Smooth muscle cell of bladder (primary cell): ENCODE results near the gene PDCD1LG2. TPM values are rescaled to one million over a fixed set of nuclear protein-coding genes. Genes with fewer than 3 reads are reported as not detected.

Source experiments
- total RNA-seq: library from RNA; depleted of rRNA; stranded (reverse); fragments of >200 nt; gene quantifications from 2 replicates; pipeline ENCODE4 v1.2.3, GENCODE V29; 2014

PDCD1LG2 gene
- 2.6 and 3.2 TPM in 2 replicates for total RNA-seq

GRCh38 chr9:5510360-5510931, at the start of gene PDCD1LG2:
Gene PDCD1LG2 (plus strand): TSS chr9:5510531. CDS start chr9:5522547, 12,016 bp downstream.

Other genes with a start within 250 kb of the PDCD1LG2 start
- not detected in 2 replicates for gene RLN2, start 205.8 kb upstream of the PDCD1LG2 start, total RNA-seq
- not detected in 2 replicates for gene RLN1, start 170.7 kb upstream of the PDCD1LG2 start, total RNA-seq
- gene PLGRKT, start 72.6 kb upstream of the PDCD1LG2 start, total RNA-seq: 9.7 and 12.4 TPM in 2 replicates
- gene CD274, start 60.0 kb upstream of the PDCD1LG2 start, total RNA-seq: 0.85 and 2.2 TPM in 2 replicates
- gene RIC1, start 118.6 kb downstream of the PDCD1LG2 start, total RNA-seq: 39.8 and 40.5 TPM in 2 replicates